ENCODE results near the gene SLIT3.

SLIT3 gene

DNA sequence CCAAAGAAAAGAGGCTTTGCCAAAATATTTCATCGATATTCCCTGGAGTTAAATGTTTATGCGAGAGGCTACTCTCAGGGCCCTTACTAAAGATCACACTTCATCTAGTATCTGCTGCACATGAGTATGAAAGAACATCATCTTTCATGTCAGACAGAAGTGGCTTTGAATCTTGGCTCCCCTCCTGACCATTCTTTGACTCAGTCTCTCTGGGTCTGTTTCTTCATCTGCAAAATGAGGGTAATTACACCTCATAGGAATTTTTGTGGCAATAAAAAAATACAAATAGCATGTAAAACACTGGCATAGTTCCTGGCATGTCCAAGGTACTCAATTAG, 58.1 kb downstream of the SLIT3 start:
- Histone ChIP-seq H4K20me1 (ENCODE audit: insufficient read depth, low read length) (no peaks in the 10 kb centered on the region), H3K27ac (ENCODE audit: low read length) (no peak overlapping the region), H3K4me2 (ENCODE audit: low read length) (no peak overlapping the region), H2AFZ (ENCODE audit: low read depth, low read length) (no peak overlapping the region), H3K4me3 (ENCODE audit: low read length) (no peak overlapping the region), H3K4me1 (ENCODE audit: low read length) (no peaks in the 10 kb centered on the region), H3K79me2 (ENCODE audit: low read length) (no peaks in the 10 kb centered on the region), H3K9me3 (ENCODE audit: insufficient read depth, low read length) (no peaks in the 10 kb centered on the region), H3K36me3 (replicated peaks; ENCODE audit: low read depth, low read length) (no peaks in the 10 kb centered on the region), H3K27me3 (ENCODE audit: low read depth, low read length) (peaks cover 23% of the 10 kb centered on the region), H3K9ac (ENCODE audit: low read length) (no peak overlapping the region)
- TF ChIP-seq, protein P1, sequence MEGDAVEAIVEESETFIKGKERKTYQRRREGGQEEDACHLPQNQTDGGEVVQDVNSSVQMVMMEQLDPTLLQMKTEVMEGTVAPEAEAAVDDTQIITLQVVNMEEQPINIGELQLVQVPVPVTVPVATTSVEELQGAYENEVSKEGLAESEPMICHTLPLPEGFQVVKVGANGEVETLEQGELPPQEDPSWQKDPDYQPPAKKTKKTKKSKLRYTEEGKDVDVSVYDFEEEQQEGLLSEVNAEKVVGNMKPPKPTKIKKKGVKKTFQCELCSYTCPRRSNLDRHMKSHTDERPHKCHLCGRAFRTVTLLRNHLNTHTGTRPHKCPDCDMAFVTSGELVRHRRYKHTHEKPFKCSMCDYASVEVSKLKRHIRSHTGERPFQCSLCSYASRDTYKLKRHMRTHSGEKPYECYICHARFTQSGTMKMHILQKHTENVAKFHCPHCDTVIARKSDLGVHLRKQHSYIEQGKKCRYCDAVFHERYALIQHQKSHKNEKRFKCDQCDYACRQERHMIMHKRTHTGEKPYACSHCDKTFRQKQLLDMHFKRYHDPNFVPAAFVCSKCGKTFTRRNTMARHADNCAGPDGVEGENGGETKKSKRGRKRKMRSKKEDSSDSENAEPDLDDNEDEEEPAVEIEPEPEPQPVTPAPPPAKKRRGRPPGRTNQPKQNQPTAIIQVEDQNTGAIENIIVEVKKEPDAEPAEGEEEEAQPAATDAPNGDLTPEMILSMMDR (IDR thresholded peaks at IDR 0.05; ENCODE audit: low read depth, low read length), result no peak
- TF ChIP-seq EZH2phosphoT487 (IDR thresholded peaks at IDR 0.05; ENCODE audit: low read depth), result no peak

DNA sequence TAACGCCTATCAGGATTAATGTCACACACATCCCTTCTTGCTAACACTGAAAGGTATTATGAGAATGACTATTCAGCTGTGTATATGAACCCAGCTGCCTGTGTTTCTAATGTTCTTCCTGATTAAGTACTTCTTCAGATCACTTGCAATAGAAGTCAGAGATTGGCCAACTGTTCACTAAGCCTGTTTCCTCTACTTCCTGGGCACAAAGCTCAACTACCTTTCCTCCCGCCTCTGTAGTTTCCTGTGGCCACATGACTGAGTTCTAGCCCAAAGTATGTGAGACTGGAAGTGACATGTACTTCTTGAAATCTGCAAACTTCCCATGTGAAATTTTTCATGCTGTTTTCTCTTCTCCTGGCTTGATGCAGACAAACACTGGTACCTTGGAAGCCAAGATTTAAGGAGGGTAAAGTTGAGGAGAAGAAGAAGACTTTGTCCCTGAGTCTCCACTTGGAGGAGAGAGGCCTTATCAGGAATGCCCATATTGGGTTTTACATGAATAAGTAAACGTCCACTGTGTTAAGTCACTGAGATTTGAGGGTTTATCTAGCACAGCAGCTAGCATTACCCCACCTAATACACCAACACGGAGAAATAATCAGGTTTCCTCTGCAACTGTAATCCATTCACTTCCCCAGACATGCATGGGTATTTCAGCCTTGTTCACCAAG, 58.6 kb downstream of the SLIT3 start:
- peaks cover 23% of the 10 kb centered on the region for H3K27me3 ChIP-seq (ENCODE audit: low read depth, low read length)
- no peak overlapping the region for H3K4me2 ChIP-seq (ENCODE audit: low read length)
- H3K9me3 ChIP-seq (ENCODE audit: insufficient read depth, low read length), result no peaks in the 10 kb centered on the region
- H2AFZ ChIP-seq (ENCODE audit: low read depth, low read length), result no peak overlapping the region
- no peaks in the 10 kb centered on the region for H4K20me1 ChIP-seq (ENCODE audit: insufficient read depth, low read length)
- no peaks in the 10 kb centered on the region for H3K4me1 ChIP-seq (ENCODE audit: low read length)
- no peak overlapping the region for H3K27ac ChIP-seq (ENCODE audit: low read length)
- no peak overlapping the region for H3K9ac ChIP-seq (ENCODE audit: low read length)
- H3K4me3 ChIP-seq (ENCODE audit: low read length), result no peak overlapping the region
- TF ChIP-seq, protein P1 (IDR thresholded peaks at IDR 0.05; ENCODE audit: low read depth, low read length), result no peak
- no peak for TF ChIP-seq EZH2phosphoT487 (IDR thresholded peaks at IDR 0.05; ENCODE audit: low read depth)
- no peaks in the 10 kb centered on the region for H3K36me3 ChIP-seq (replicated peaks; ENCODE audit: low read depth, low read length)
- no peaks in the 10 kb centered on the region for H3K79me2 ChIP-seq (ENCODE audit: low read length)

DNA sequence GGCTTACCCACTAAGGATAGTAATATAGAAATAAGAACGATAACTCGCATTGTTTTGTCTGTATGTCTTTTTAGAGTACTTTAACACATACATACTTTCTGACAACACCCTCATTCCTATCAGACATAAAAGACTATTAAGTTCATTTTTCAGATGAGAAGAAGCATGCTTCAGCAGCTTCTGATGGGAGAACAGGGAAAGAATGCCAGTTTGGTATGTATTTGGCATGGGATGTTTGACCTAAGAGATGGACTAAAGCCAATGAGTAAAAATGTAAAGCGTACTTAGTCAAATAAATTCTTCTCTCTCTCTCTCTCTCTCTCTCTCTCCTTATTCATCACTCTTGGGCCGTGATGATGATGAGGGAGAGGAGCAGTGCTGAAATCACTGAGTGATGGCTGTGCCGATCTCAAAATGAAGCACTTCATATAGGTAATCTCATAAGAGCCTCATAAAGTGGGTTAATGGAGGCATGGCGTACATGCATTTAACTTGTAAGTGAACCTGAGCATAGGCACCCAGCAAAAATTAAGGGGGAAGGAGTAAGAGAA, 71.5 kb downstream of the SLIT3 start:
- no peak overlapping the region for H3K27ac ChIP-seq (ENCODE audit: low read length)
- TF ChIP-seq EZH2phosphoT487 (IDR thresholded peaks at IDR 0.05; ENCODE audit: low read depth), result no peak
- TF ChIP-seq, protein P1 (IDR thresholded peaks at IDR 0.05; ENCODE audit: low read depth, low read length), result no peak
- H3K4me2 ChIP-seq (ENCODE audit: low read length), result no peak overlapping the region
- H3K79me2 ChIP-seq (ENCODE audit: low read length), result no peaks in the 10 kb centered on the region
- no peaks in the 10 kb centered on the region for H3K4me1 ChIP-seq (ENCODE audit: low read length)
- no peaks in the 10 kb centered on the region for H3K36me3 ChIP-seq (replicated peaks; ENCODE audit: low read depth, low read length)
- H4K20me1 ChIP-seq (ENCODE audit: insufficient read depth, low read length), result no peaks in the 10 kb centered on the region
- no peak overlapping the region for H3K4me3 ChIP-seq (ENCODE audit: low read length)
- H3K9me3 ChIP-seq (ENCODE audit: insufficient read depth, low read length), result no peaks in the 10 kb centered on the region
- no peak overlapping the region for H3K9ac ChIP-seq (ENCODE audit: low read length)
- H3K27me3 ChIP-seq (ENCODE audit: low read depth, low read length), result no peaks in the 10 kb centered on the region
- H2AFZ ChIP-seq (ENCODE audit: low read depth, low read length), result no peak overlapping the region

DNA sequence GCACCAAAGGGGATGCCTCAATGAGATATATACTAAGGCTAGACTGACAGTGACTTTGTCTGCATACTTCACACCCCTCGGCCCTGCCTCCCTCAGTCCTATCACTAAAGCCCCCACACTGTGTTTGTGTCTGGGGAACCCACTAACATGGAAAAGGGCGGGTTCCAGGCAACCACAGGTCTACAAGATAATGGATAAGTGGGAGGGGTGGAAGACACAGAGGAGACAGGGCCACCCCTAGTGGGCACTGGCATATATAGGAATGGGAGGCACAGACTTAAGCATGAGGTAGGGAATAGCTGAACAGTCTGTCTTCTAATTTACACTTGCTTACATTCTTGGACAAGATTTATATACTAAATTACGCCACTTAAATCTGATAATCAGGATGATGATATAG, 74.0 kb downstream of the SLIT3 start:
- no peak overlapping the region for H3K4me3 ChIP-seq (ENCODE audit: low read length)
- no peak overlapping the region for H2AFZ ChIP-seq (ENCODE audit: low read depth, low read length)
- no peak overlapping the region for H3K4me2 ChIP-seq (ENCODE audit: low read length)
- H3K9ac ChIP-seq (ENCODE audit: low read length), result no peak overlapping the region
- H3K36me3 ChIP-seq (replicated peaks; ENCODE audit: low read depth, low read length), result no peaks in the 10 kb centered on the region
- TF ChIP-seq, protein P1 (IDR thresholded peaks at IDR 0.05; ENCODE audit: low read depth, low read length), result no peak
- no peak for TF ChIP-seq EZH2phosphoT487 (IDR thresholded peaks at IDR 0.05; ENCODE audit: low read depth)
- H3K79me2 ChIP-seq (ENCODE audit: low read length), result no peaks in the 10 kb centered on the region
- peaks cover 21% of the 10 kb centered on the region; the same call in 1 of the 2 replicates for H3K27me3 ChIP-seq (ENCODE audit: low read depth, low read length)
- no peaks in the 10 kb centered on the region for H3K9me3 ChIP-seq (ENCODE audit: insufficient read depth, low read length)
- H3K4me1 ChIP-seq (ENCODE audit: low read length), result no peaks in the 10 kb centered on the region
- no peak overlapping the region for H3K27ac ChIP-seq (ENCODE audit: low read length)
- H4K20me1 ChIP-seq (ENCODE audit: insufficient read depth, low read length), result no peaks in the 10 kb centered on the region
